Neuronal stem cell (in vitro differentiated cells): ENCODE measurements around the gene CREB5.

Experiments
- DNase-seq: peaks from one replicate; pipeline ENCODE4 v3.0.0-alpha.2; 2013; ENCODE audit warnings: low spot score
- H2AFZ ChIP-seq: one replicate; pipeline ENCODE4 v1.6.1; 2013; ENCODE audit warnings: mild to moderate bottlenecking, low read length, inconsistent platforms
- H2AK5ac ChIP-seq: 2 replicates; pipeline ENCODE4 v1.6.1; 2013; ENCODE audit warnings: low read depth, mild to moderate bottlenecking, inconsistent platforms, low read length, moderate library complexity, mixed read lengths
- H2BK120ac ChIP-seq: 2 replicates; pipeline ENCODE4 v1.6.1; 2013; ENCODE audit warnings: low read depth, mild to moderate bottlenecking, inconsistent platforms, low read length, moderate library complexity, mixed read lengths
- H2BK12ac ChIP-seq: one replicate; pipeline ENCODE4 v1.6.1; 2013; ENCODE audit warnings: low read length, inconsistent platforms
- H2BK15ac ChIP-seq: 2 replicates; pipeline ENCODE4 v1.6.1; 2013; ENCODE audit warnings: mild to moderate bottlenecking, low read length, inconsistent platforms, mixed read lengths
- H2BK5ac ChIP-seq: one replicate; pipeline ENCODE4 v1.6.1; 2013; ENCODE audit warnings: inconsistent platforms, mild to moderate bottlenecking, low read length, moderate library complexity
- H3K14ac ChIP-seq: one replicate; pipeline ENCODE4 v1.6.1; 2013; ENCODE audit warnings: low read length, inconsistent platforms
- H3K18ac ChIP-seq: 2 replicates; pipeline ENCODE4 v1.6.1; 2013; ENCODE audit warnings: low read length, inconsistent platforms
- H3K23ac ChIP-seq: 2 replicates; pipeline ENCODE4 v1.6.1; 2013; ENCODE audit warnings: low read depth, mild to moderate bottlenecking, mixed read lengths, low read length, inconsistent platforms; ENCODE audit not compliant: poor library complexity
- H3K27ac ChIP-seq: replicated peaks from 3 replicates; pipeline ENCODE4 v1.5.1; 2013; ENCODE audit warnings: low read length, inconsistent platforms
- H3K27me3 ChIP-seq, 3 experiments: 2 replicates each; pipeline ENCODE4 v1.6.1; 2013; ENCODE audit warnings: low read length in 3 of 3, mild to moderate bottlenecking in 2 of 3, inconsistent platforms in 1 of 3, low read depth in 1 of 3, mixed read lengths in 1 of 3, moderate library complexity in 1 of 3; ENCODE audit not compliant: control insufficient read depth in 3 of 3, insufficient read depth in 3 of 3
- H3K36me3 ChIP-seq, 2 donors: replicated peaks in 1 of 2; 2 replicates each; pipeline ENCODE4 v1.6.1; 2013; ENCODE audit warnings: low read length in 2 of 2; ENCODE audit not compliant: control insufficient read depth in 2 of 2, insufficient read depth in 2 of 2
- H3K4ac ChIP-seq: 2 replicates; pipeline ENCODE4 v1.6.1; 2013; ENCODE audit warnings: inconsistent platforms, mild to moderate bottlenecking, low read length, moderate library complexity
- H3K4me1 ChIP-seq, 2 donors: 1 replicate in 1 of 2; 2 replicates in 1 of 2; pipeline ENCODE4 v1.6.1; 2013; ENCODE audit warnings: low read length in 2 of 2, low read depth in 1 of 2; ENCODE audit not compliant: control insufficient read depth in 2 of 2, insufficient read depth in 1 of 2
- H3K4me2 ChIP-seq: one replicate; pipeline ENCODE4 v1.6.1; 2013; ENCODE audit warnings: mild to moderate bottlenecking, low read length, inconsistent platforms; ENCODE audit not compliant: insufficient read depth, poor library complexity, severe bottlenecking
- H3K4me3 ChIP-seq, 2 donors: 2 replicates each; pipeline ENCODE4 v1.5.1; 2013; ENCODE audit warnings: low read length in 2 of 2, mild to moderate bottlenecking in 2 of 2, inconsistent platforms in 1 of 2, moderate library complexity in 1 of 2
- H3K79me1 ChIP-seq: one replicate; pipeline ENCODE4 v1.6.1; 2013; ENCODE audit warnings: low read depth, mild to moderate bottlenecking, inconsistent platforms, low read length, moderate library complexity
- H3K9ac ChIP-seq: one replicate; pipeline ENCODE4 v1.6.1; 2013; ENCODE audit warnings: mild to moderate bottlenecking, low read depth, low read length, inconsistent platforms; ENCODE audit not compliant: poor library complexity
- H3K9me3 ChIP-seq, 2 donors: replicated peaks in 1 of 2; 2 replicates each; pipeline versions ENCODE3 to v1.6.1; 2013; ENCODE audit warnings: low read length in 2 of 2, mild to moderate bottlenecking in 2 of 2, inconsistent platforms in 1 of 2, low read depth in 1 of 2, mixed read lengths in 1 of 2, moderate library complexity in 1 of 2; ENCODE audit not compliant: control insufficient read depth in 2 of 2, insufficient read depth in 1 of 2
- H4K8ac ChIP-seq: one replicate; pipeline ENCODE4 v1.6.1; 2013; ENCODE audit warnings: low read depth, mild to moderate bottlenecking, inconsistent platforms, low read length, moderate library complexity
- H4K91ac ChIP-seq: one replicate; pipeline ENCODE4 v1.6.1; 2013; ENCODE audit warnings: low read length, low read depth, mild to moderate bottlenecking, inconsistent platforms; ENCODE audit not compliant: poor library complexity
- WGBS, 2 donors: extraction: QIAGEN DNeasy Blood & Tissue Kit; methylation state at CpG; one replicate each; pipeline ENCODE4 v1.1.7; 2013; ENCODE audit warnings: missing lambda C conversion rate in 2 of 2, mixed read lengths in 1 of 2; ENCODE audit not compliant: insufficient read length in 2 of 2, insufficient replicate concordance in 1 of 2; ENCODE audit errors: extremely low coverage in 2 of 2; 5-methylcytosine and 5-hydroxymethylcytosine counted together

The CREB5 gene

DNA sequence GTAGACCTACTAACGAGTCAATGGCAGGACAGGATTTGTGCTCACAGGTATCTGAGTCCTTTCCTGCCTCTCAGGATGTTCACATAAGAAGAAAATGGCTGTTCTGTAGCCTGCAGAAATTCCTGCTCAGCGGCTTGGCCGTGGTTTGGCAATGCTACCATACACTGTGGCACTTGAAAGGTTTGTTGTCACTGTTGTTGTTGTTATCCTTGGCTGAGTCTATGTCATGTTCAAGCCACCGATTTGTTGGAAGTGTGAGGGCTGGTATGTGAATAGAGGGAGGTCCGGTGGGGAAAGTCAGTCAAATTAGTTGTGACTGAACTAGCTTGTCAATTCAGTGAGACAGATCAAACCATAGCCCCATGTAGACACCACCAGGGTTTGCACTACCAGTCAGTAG, 345.9 kb downstream of the CREB5 start:
- Histone ChIP-seq H3K14ac (no peak overlapping the region), H2BK12ac (no peak overlapping the region), H3K27me3 (no peaks in the 10 kb centered on the region), H3K36me3 (no peaks in the 10 kb centered on the region), H2AK5ac (no peak overlapping the region), H3K4ac (no peak overlapping the region), H3K4me2 (no peak overlapping the region), H4K91ac (no peak overlapping the region), H3K79me1 (no peaks in the 10 kb centered on the region), H3K4me1 (peaks cover 10 to 34% of the 10 kb centered on the region in 2 donors), H2AFZ (no peak overlapping the region), H3K9ac (no peak overlapping the region), H2BK5ac (no peak overlapping the region), H2BK15ac (no peak overlapping the region), H3K18ac (no peak overlapping the region), H3K23ac (no peak overlapping the region), H4K8ac (no peak overlapping the region), H3K9me3 (no peaks in the 10 kb centered on the region), H3K4me3 (no peak overlapping the region), H3K27ac (no peak overlapping the region), H2BK120ac (no peak overlapping the region)
- no CpG with 5 or more reads among the region's 5 CpGs for WGBS, 2 donors
- no peak for DNase-seq

- Histone ChIP-seq H3K14ac (no peak overlapping the region), H3K4me2 (no peak overlapping the region), H2AFZ (peak overlapping the region; percentile 21), H3K36me3 (no peaks in the 10 kb centered on the region), H3K23ac (no peak overlapping the region), H2BK15ac (no peak overlapping the region), H3K27ac (no peak overlapping the region), H3K79me1 (no peaks in the 10 kb centered on the region), H3K9me3 (no peaks in the 10 kb centered on the region), H3K27me3 (no peaks in the 10 kb centered on the region), H2BK120ac (no peak overlapping the region), H3K9ac (no peak overlapping the region), H3K4me1 (peaks cover 6 to 22% of the 10 kb centered on the region in 2 donors), H4K8ac (no peak overlapping the region), H2BK5ac (no peak overlapping the region), H2BK12ac (no peak overlapping the region), H3K4me3 (no peak overlapping the region), H4K91ac (no peak overlapping the region), H3K18ac (no peak overlapping the region), H3K4ac (no peak overlapping the region), H2AK5ac (no peak overlapping the region)
- WGBS, 2 donors = no CpG with 5 or more reads among the region's 5 CpGs
- no peak for DNase-seq
Measured at GRCh38 chr7:28759475-28759971, 347.2 kb downstream of the CREB5 start.

DNA sequence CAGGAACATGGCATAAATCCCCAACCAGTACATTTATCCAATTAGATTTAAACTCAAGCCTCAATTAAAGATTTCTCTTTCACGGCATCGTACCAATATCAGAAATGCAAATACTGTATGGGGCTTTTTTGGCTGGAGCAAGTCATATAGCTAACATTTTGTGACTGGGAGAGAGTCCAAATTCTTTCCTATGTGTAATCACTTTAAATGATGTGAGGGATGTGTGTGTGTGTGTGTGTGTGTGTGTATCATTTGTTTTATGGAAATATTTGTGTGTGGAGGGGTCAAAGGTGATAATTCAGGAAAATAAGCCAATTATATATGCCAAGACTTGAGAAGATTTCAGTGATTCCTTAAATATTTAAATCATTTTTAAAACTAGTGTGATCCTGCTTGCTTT, 349.2 kb downstream of the CREB5 start:
- H3K4ac ChIP-seq = no peak overlapping the region
- no peaks in the 10 kb centered on the region for H3K9me3 ChIP-seq
- WGBS, 2 donors = no CpG with 5 or more reads among the region's 2 CpGs
- H3K27ac ChIP-seq = no peak overlapping the region
- H2BK5ac ChIP-seq = no peak overlapping the region
- no peak overlapping the region for H3K18ac ChIP-seq
- H3K23ac ChIP-seq = no peak overlapping the region
- no peak overlapping the region for H4K91ac ChIP-seq
- H3K36me3 ChIP-seq = no peaks in the 10 kb centered on the region
- H3K4me2 ChIP-seq = no peak overlapping the region
- no peak overlapping the region for H2BK120ac ChIP-seq
- H2AFZ ChIP-seq = no peak overlapping the region
- no peak overlapping the region for H2BK12ac ChIP-seq
- no peak overlapping the region for H2AK5ac ChIP-seq
- H3K4me1 ChIP-seq = peaks cover 8 to 22% of the 10 kb centered on the region in 2 donors
- H3K79me1 ChIP-seq = no peaks in the 10 kb centered on the region
- H3K14ac ChIP-seq = no peak overlapping the region
- H3K27me3 ChIP-seq = no peaks in the 10 kb centered on the region
- no peak overlapping the region for H2BK15ac ChIP-seq
- no peak overlapping the region for H4K8ac ChIP-seq
- no peak for DNase-seq
- H3K9ac ChIP-seq = no peak overlapping the region
- no peak overlapping the region for H3K4me3 ChIP-seq

DNA sequence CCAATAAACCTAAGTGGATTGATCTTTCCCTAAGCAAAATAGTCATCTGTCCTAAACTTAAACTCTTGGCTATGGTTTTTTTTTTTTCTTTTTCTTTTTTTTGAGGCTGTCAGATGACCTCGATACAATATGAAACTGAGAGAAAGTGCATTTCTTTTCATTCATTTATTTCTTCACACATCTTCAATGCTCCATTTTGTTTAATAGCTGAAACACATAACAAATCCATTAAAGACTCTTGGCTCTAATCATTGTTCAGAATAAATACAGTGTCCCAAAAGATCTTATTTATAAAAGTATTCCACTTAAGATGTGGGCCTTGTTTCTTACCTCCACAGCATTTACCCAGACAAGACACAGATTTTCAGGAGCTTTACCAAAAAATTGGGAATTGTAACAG, 350.3 kb downstream of the CREB5 start:
- H3K18ac ChIP-seq = no peak overlapping the region
- H3K23ac ChIP-seq = no peak overlapping the region
- no peaks in the 10 kb centered on the region for H3K27me3 ChIP-seq
- H2BK120ac ChIP-seq = no peak overlapping the region
- H3K4me1 ChIP-seq = peaks cover 10 to 22% of the 10 kb centered on the region in 2 donors
- no peak overlapping the region for H3K4me3 ChIP-seq
- no peak overlapping the region for H2BK5ac ChIP-seq
- H3K27ac ChIP-seq = no peak overlapping the region
- no peaks in the 10 kb centered on the region for H3K79me1 ChIP-seq
- no peak overlapping the region for H3K4ac ChIP-seq
- no peak overlapping the region for H4K91ac ChIP-seq
- no peaks in the 10 kb centered on the region for H3K36me3 ChIP-seq
- no CpG with 5 or more reads among the region's 1 CpG for WGBS, 2 donors
- H3K4me2 ChIP-seq = no peak overlapping the region
- H2BK12ac ChIP-seq = no peak overlapping the region
- H2AFZ ChIP-seq = no peak overlapping the region
- H2BK15ac ChIP-seq = no peak overlapping the region
- DNase-seq = no peak
- no peak overlapping the region for H4K8ac ChIP-seq
- no peak overlapping the region for H3K14ac ChIP-seq
- H2AK5ac ChIP-seq = no peak overlapping the region
- no peak overlapping the region for H3K9ac ChIP-seq
- no peaks in the 10 kb centered on the region for H3K9me3 ChIP-seq
